ENCODE results near the gene ADAM8. TPM values are rescaled to one million over a fixed set of nuclear protein-coding genes. Genes with fewer than 3 reads are reported as not detected.

Gene ADAM8
- total and polyA plus RNA-seq, 2 of the 4 experiments (the other 2 are of a cell fraction) = under 0.01 to 0.74 TPM

- H2AFZ ChIP-seq (replicated peaks; ENCODE audit: low read length, poor library complexity) = peak overlapping the region; percentile 89
- dilution Hi-C loops (cut with HindIII; ENCODE audit: low sequenced_read_pairs, unreplicated experiment) = no loop called here
These were observed 19.1 kb downstream of the ADAM8 start for GRCh38 chr10:133257489-133258065.

More at GRCh38 chr10:133257489-133258065, 19.1 kb downstream of the ADAM8 start:
- peak overlapping the region; percentile 93 for H2AK9ac ChIP-seq (replicated peaks; ENCODE audit: low read depth, low read length, poor library complexity)
- no peak overlapping the region for H3K4me2 ChIP-seq (ENCODE audit: low read depth, low read length)
- peaks cover 0 to 4% of the 10 kb centered on the region in 2 experiments; a peak in 1 of 4 replicates for H3K79me1 ChIP-seq (ENCODE audit: low read depth in 1 of 2, low read length in 2 of 2)
- H3K4me1 ChIP-seq (ENCODE audit: control insufficient read depth, insufficient read depth, low read length) = peaks cover 21% of the 10 kb centered on the region
- no peak overlapping the region for H3K18ac ChIP-seq (ENCODE audit: low read depth, low read length)
- intact Hi-C loops (cut with micrococcal nuclease) (loop anchor here (5.0 kb wide), 1 partner anchor 110 kb away; no protein-coding TSS in a partner anchor), in situ Hi-C loops (cut with MboI; ENCODE audit: low sequenced_read_pairs) (loop anchor here (25.0 kb wide), 1 partner anchor 595 kb away; no protein-coding TSS in a partner anchor)
- no peak overlapping the region for H3K4me3 ChIP-seq (ENCODE audit: insufficient read depth, low read depth, low read length)
- H2BK20ac ChIP-seq (ENCODE audit: low read depth, low read length) = peak overlapping the region; percentile 39; the same call in 1 of the 2 replicates
- H3K36me3 ChIP-seq (ENCODE audit: control insufficient read depth, insufficient read depth, low read length) = no peaks in the 10 kb centered on the region
- H4K91ac ChIP-seq (ENCODE audit: insufficient read depth, low read depth, low read length) = peak overlapping the region; percentile 75
- no peak overlapping the region; the same call in 1 of the 2 replicates for H3K27ac ChIP-seq (ENCODE audit: insufficient read depth, low read length)
- H4K8ac ChIP-seq (ENCODE audit: low read depth in 2 of 2, low read length in 2 of 2) = peak overlapping the region in 1 of 2 experiments; percentile 73; a peak in 3 of 4 replicates
- peak overlapping the region; percentile 80 for H3K4ac ChIP-seq (ENCODE audit: low read depth, low read length)
- peak overlapping the region; percentile 65 for H2BK5ac ChIP-seq (ENCODE audit: low read depth, low read length, poor library complexity, severe bottlenecking)
- ATAC-seq (ENCODE audit: low read depth) (no peak), DNase-seq (no peak)
- no peaks in the 10 kb centered on the region for H3K27me3 ChIP-seq (ENCODE audit: control insufficient read depth, insufficient read depth, low read length)
- H3K9me1 ChIP-seq (ENCODE audit: insufficient read depth, low read length) = peaks cover 18% of the 10 kb centered on the region
- no peak overlapping the region for H3K56ac ChIP-seq (ENCODE audit: extremely low read depth, insufficient read depth, low read length)
- H4K5ac ChIP-seq (ENCODE audit: low read depth, low read length) = no peak overlapping the region
- peak overlapping the region; percentile 98 for H2AK5ac ChIP-seq (ENCODE audit: low read depth, low read length)
- peak overlapping the region; percentile 88 for H2BK120ac ChIP-seq (ENCODE audit: low read depth, low read length)
- WGBS, 2 experiments (ENCODE audit: extremely low coverage in 2 of 2, insufficient read length in 1 of 2) = 38% methylated on average over 10 of the region's 27 CpGs; no CpG with 5 or more reads in 1 of the 2 experiments
- POLR2A ChIA-PET (ENCODE audit: unreplicated experiment) = no interaction called here
- H3K9me3 ChIP-seq (ENCODE audit: control insufficient read depth, insufficient read depth, low read length) = no peaks in the 10 kb centered on the region
- TF ChIP-seq CTCF (conservative IDR thresholded peaks at IDR 0.05; ENCODE audit: low read depth, low read length) (no peak), MAFK (IDR thresholded peaks at IDR 0.05; ENCODE audit: low read depth, low read length) (no peak), MXI1 (IDR thresholded peaks at IDR 0.05; ENCODE audit: borderline replicate concordance, low read depth, low read length) (no peak), FOS (IDR thresholded peaks at IDR 0.05; ENCODE audit: low read depth, low read length) (no peak)
- TF ChIP-seq, protein P1, sequence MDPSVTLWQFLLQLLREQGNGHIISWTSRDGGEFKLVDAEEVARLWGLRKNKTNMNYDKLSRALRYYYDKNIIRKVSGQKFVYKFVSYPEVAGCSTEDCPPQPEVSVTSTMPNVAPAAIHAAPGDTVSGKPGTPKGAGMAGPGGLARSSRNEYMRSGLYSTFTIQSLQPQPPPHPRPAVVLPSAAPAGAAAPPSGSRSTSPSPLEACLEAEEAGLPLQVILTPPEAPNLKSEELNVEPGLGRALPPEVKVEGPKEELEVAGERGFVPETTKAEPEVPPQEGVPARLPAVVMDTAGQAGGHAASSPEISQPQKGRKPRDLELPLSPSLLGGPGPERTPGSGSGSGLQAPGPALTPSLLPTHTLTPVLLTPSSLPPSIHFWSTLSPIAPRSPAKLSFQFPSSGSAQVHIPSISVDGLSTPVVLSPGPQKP (IDR thresholded peaks at IDR 0.05; ENCODE audit: borderline replicate concordance, low read depth, low read length) = no peak
- TF ChIP-seq, protein P2, sequence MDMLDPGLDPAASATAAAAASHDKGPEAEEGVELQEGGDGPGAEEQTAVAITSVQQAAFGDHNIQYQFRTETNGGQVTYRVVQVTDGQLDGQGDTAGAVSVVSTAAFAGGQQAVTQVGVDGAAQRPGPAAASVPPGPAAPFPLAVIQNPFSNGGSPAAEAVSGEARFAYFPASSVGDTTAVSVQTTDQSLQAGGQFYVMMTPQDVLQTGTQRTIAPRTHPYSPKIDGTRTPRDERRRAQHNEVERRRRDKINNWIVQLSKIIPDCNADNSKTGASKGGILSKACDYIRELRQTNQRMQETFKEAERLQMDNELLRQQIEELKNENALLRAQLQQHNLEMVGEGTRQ (IDR thresholded peaks at IDR 0.05; ENCODE audit: low read depth, low read length) = no peak
- 0 out of 3 replicates have a peak overlapping the region, but pooled peaks have one; percentile 74 for H2BK15ac ChIP-seq (ENCODE audit: low read depth, low read length)
- BruUV-seq (replicated peaks) = no TSS peak
- H4K20me1 ChIP-seq (ENCODE audit: insufficient read depth, low read length) = no peaks in the 10 kb centered on the region
- CTCF ChIA-PET = no interaction called here
- H3K9ac ChIP-seq (ENCODE audit: low read depth, low read length) = no peak overlapping the region
- H3K23ac ChIP-seq (ENCODE audit: low read depth, low read length) = no peak overlapping the region
- H3K14ac ChIP-seq (replicated peaks; ENCODE audit: low read depth, low read length) = no peak overlapping the region
